ENCODE data around the gene TPK1.

The TPK1 gene

GRCh38 chr7:144415858-144416257, 420.0 kb downstream of the TPK1 start:
- no peak for DNase-seq (ENCODE audit: low spot score)
- FAIRE-seq: no peak

- FAIRE-seq (no peak), DNase-seq (ENCODE audit: low spot score) (no peak)
Measured at GRCh38 chr7:144414815-144415214, 421.0 kb downstream of the TPK1 start.

- FAIRE-seq: no peak
- no peak for DNase-seq (ENCODE audit: low spot score)
Measured at GRCh38 chr7:144410441-144410840, 425.4 kb downstream of the TPK1 start.

- DNase-seq (ENCODE audit: low spot score) (no peak), FAIRE-seq (no peak)
Measured at GRCh38 chr7:144408121-144408520, 427.7 kb downstream of the TPK1 start.

GRCh38 chr7:144407266-144407931, 428.5 kb downstream of the TPK1 start:
- no peak for DNase-seq (ENCODE audit: low spot score)
- no peak for FAIRE-seq

GRCh38 chr7:144404946-144405345, 430.9 kb downstream of the TPK1 start:
- no peak for FAIRE-seq
- no peak for DNase-seq (ENCODE audit: low spot score)

- DNase-seq (ENCODE audit: low spot score) (no peak), FAIRE-seq (no peak)
Measured at GRCh38 chr7:144403649-144404061, 432.2 kb downstream of the TPK1 start, which contains the start of gene NOBOX. Gene NOBOX (minus strand): TSS chr7:144403693.

- DNase-seq (ENCODE audit: low spot score) (no peak), FAIRE-seq (no peak)
Measured at GRCh38 chr7:144403102-144403501, 432.8 kb downstream of the TPK1 start.
